HG02759 (cell line): ENCODE results near the gene PRSS12.
"Not testable (repeated sequence)": the region's sequence is repeated elsewhere in the genome, so short reads cannot be mapped to it uniquely, and the experiment has no call there.

Experiments used
- ATAC-seq: cut with Tn5 transposase; IDR thresholded peaks from one replicate; pipeline ENCODE4 v1.9.1; 2021; ENCODE audit warnings: mild to moderate bottlenecking, moderate library complexity; ENCODE audit not compliant: unreplicated experiment

Gene PRSS12

GRCh38 chr4:118325431-118325830 lies 27.4 kb downstream of the PRSS12 start:
- no peak for ATAC-seq

GRCh38 chr4:118322831-118323502 lies 29.8 kb downstream of the PRSS12 start:
- ATAC-seq = no peak

GRCh38 chr4:118318931-118319330 lies 33.9 kb downstream of the PRSS12 start:
- ATAC-seq = no peak

- ATAC-seq = no peak
These were observed 35.1 kb downstream of the PRSS12 start for GRCh38 chr4:118317691-118318090.

GRCh38 chr4:118314221-118314620 lies 38.6 kb downstream of the PRSS12 start:
- no peak for ATAC-seq

GRCh38 chr4:118313098-118313497 lies 39.7 kb downstream of the PRSS12 start:
- no peak for ATAC-seq

GRCh38 chr4:118308306-118309030 lies 44.3 kb downstream of the PRSS12 start:
- no peak for ATAC-seq

- ATAC-seq = no peak
These were observed 45.2 kb downstream of the PRSS12 start for GRCh38 chr4:118307643-118308042.

GRCh38 chr4:118299619-118300018 lies 53.2 kb downstream of the PRSS12 start:
- not testable (repeated sequence) for ATAC-seq

- ATAC-seq = no peak
These were observed 56.1 kb downstream of the PRSS12 start for GRCh38 chr4:118296729-118297128.

- no peak for ATAC-seq
These were observed 61.9 kb downstream of the PRSS12 start for GRCh38 chr4:118290951-118291350.

- ATAC-seq = no peak
These were observed 63.0 kb downstream of the PRSS12 start for GRCh38 chr4:118289794-118290193.

GRCh38 chr4:118287711-118288451 lies 64.9 kb downstream of the PRSS12 start:
- ATAC-seq = no peak

- ATAC-seq = no peak
These were observed 66.1 kb downstream of the PRSS12 start for GRCh38 chr4:118286685-118287084.

GRCh38 chr4:118285931-118286330 lies 66.9 kb downstream of the PRSS12 start:
- ATAC-seq = no peak

- ATAC-seq = peak; percentile 52
These were observed 68.6 kb downstream of the PRSS12 start for GRCh38 chr4:118284169-118284568.

- ATAC-seq = no peak
These were observed 70.1 kb downstream of the PRSS12 start for GRCh38 chr4:118282692-118283091.

GRCh38 chr4:118281611-118282442 lies 71.0 kb downstream of the PRSS12 start:
- ATAC-seq = no peak

- ATAC-seq = peak; percentile 16
These were observed 72.1 kb downstream of the PRSS12 start for GRCh38 chr4:118280501-118281218.

GRCh38 chr4:118279920-118280432 lies 72.8 kb downstream of the PRSS12 start:
- ATAC-seq = no peak
